Activated CD8-positive, alpha-beta T cell treated with anti-CD3 and anti-CD28 coated beads for 36 hours (primary cell): ENCODE results near the gene EPB41L2. TPM values are rescaled to one million over a fixed set of nuclear protein-coding genes. Genes with fewer than 3 reads are reported as not detected.

Experiments
- ATAC-seq: fragments of 200-7000 bp; cut with Tn5 transposase; one replicate; pipeline ENCODE4 v1.10.0; 2021; ENCODE audit warnings: mild to moderate bottlenecking, moderate library complexity
- CTCF ChIA-PET: fragments of 350-600 bp; sonication (Branson Sonifier 250); formaldehyde crosslinking; loops from one replicate; lab custom pipeline; 2021; ENCODE audit warnings: antibody characterized with exemption; lab: Charles Lee
- POLR2A ChIA-PET: fragments of 350-600 bp; sonication (Branson Sonifier 250); formaldehyde crosslinking; loops from one replicate; lab custom pipeline; 2021; ENCODE audit warnings: antibody characterized with exemption; lab: Charles Lee
- DNase-seq: peaks from one replicate; pipeline ENCODE4 v3.0.0-alpha.2; 2020
- H3K27ac Mint-ChIP-seq: one replicate; pipeline ENCODE4 v1.8.0; 2021; ENCODE audit warnings: mild to moderate bottlenecking, mixed read lengths
- H3K27me3 Mint-ChIP-seq: one replicate; pipeline ENCODE4 v1.8.0; 2021; ENCODE audit warnings: mixed read lengths
- H3K36me3 Mint-ChIP-seq: one replicate; pipeline ENCODE4 v1.8.0; 2021; ENCODE audit warnings: low read depth, mixed read lengths
- H3K4me1 Mint-ChIP-seq: one replicate; pipeline ENCODE4 v1.8.0; 2021; ENCODE audit warnings: low read depth, mixed read lengths
- H3K4me3 Mint-ChIP-seq: one replicate; pipeline ENCODE4 v1.8.0; 2021; ENCODE audit warnings: mild to moderate bottlenecking, moderate library complexity, mixed read lengths
- H3K9me3 Mint-ChIP-seq: one replicate; pipeline ENCODE4 v1.8.0; 2021; ENCODE audit warnings: mixed read lengths
- CTCF ChIP-seq: fragments of 200-600 bp; IDR thresholded peaks from one replicate; pipeline ENCODE4 v1.8.0; 2022; ENCODE audit warnings: antibody characterized with exemption, mild to moderate bottlenecking
- intact Hi-C: fragments of 100-400 bp; cut with micrococcal nuclease; formaldehyde crosslinking; loops from one replicate; pipeline ENCODE4 v1.10.0; 2022
- total RNA-seq, 2 experiments: library from RNA; stranded (reverse); gene quantifications; one replicate each; pipeline ENCODE4 v1.2.3, GENCODE V29; 2021

EPB41L2 gene
- total RNA-seq, 2 experiments from 2014 or later = 30.6 to 33.3 TPM

- DNase-seq = no peak
- H3K36me3 Mint-ChIP-seq = no peaks in the 10 kb centered on the region
- CTCF ChIA-PET = interaction anchor here (1.4 to 2.4 kb wide), 2 partner anchors 18 to 214 kb away, joined by 3 to 11 read pairs; no protein-coding TSS in a partner anchor
- no peak overlapping the region for H3K4me3 Mint-ChIP-seq
- intact Hi-C loops = no loop called here
- H3K9me3 Mint-ChIP-seq = no peaks in the 10 kb centered on the region
- no peak for TF ChIP-seq CTCF
- H3K27me3 Mint-ChIP-seq = no peaks in the 10 kb centered on the region
- H3K27ac Mint-ChIP-seq = no peak overlapping the region
- no peaks in the 10 kb centered on the region for H3K4me1 Mint-ChIP-seq
- no peak for ATAC-seq
- POLR2A ChIA-PET = no interaction called here
Observed at GRCh38 chr6:130903007-130903406, 160.0 kb downstream of the EPB41L2 start.

DNA sequence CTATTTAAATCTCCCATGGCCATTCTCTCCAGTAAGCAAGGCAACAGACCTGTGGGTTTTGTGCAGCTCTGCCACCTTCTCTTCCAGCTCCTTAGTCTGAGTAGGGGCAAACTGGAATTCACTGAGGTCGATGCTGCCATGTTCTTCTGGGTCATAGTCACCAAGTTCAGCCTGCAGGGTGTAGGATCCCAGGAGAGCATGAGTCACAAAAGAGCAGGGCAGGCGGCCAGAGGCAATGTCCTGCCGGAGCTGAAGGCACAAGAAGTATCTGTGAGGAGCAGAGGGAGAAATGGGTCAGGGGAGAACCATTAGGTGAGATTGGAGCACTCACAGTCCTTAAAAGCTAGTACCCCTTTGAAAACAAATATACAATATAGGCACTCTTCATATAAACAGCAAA lies 162.1 kb downstream of the EPB41L2 start:
- intact Hi-C loops = no loop called here
- ATAC-seq (no peak), DNase-seq (no peak)
- Mint-ChIP-seq H3K27ac (no peak overlapping the region), H3K9me3 (no peaks in the 10 kb centered on the region), H3K36me3 (no peaks in the 10 kb centered on the region), H3K27me3 (no peaks in the 10 kb centered on the region), H3K4me1 (no peaks in the 10 kb centered on the region), H3K4me3 (no peak overlapping the region)
- no peak for TF ChIP-seq CTCF
- CTCF ChIA-PET = interaction anchor here (1.1 kb wide), 1 partner anchor 16 kb away, joined by 5 read pairs; no protein-coding TSS in a partner anchor
- POLR2A ChIA-PET = no interaction called here

- intact Hi-C loops = no loop called here
- DNase-seq (no peak), ATAC-seq (no peak)
- H3K27ac Mint-ChIP-seq = no peak overlapping the region
- peaks cover 3% of the 10 kb centered on the region for H3K36me3 Mint-ChIP-seq
- no peak overlapping the region for H3K4me3 Mint-ChIP-seq
- H3K4me1 Mint-ChIP-seq = no peaks in the 10 kb centered on the region
- H3K27me3 Mint-ChIP-seq = no peaks in the 10 kb centered on the region
- no peaks in the 10 kb centered on the region for H3K9me3 Mint-ChIP-seq
- TF ChIP-seq CTCF = no peak
- CTCF ChIA-PET = interaction anchor here (2.0 kb wide), 1 partner anchor 11 kb away, joined by 16 read pairs; no protein-coding TSS in a partner anchor
- POLR2A ChIA-PET = no interaction called here
Observed at GRCh38 chr6:130896249-130896648, 166.8 kb downstream of the EPB41L2 start.

- ATAC-seq (no peak), DNase-seq (no peak)
- no peak for TF ChIP-seq CTCF
- intact Hi-C loops = no loop called here
- Mint-ChIP-seq H3K4me3 (no peak overlapping the region), H3K9me3 (no peaks in the 10 kb centered on the region), H3K36me3 (peaks cover 3% of the 10 kb centered on the region), H3K27ac (no peak overlapping the region), H3K27me3 (no peaks in the 10 kb centered on the region), H3K4me1 (no peaks in the 10 kb centered on the region)
- CTCF ChIA-PET = interaction anchor here (1.2 to 2.4 kb wide), 3 partner anchors 10 to 638 kb away, joined by 3 to 16 read pairs (median 10); no protein-coding TSS in a partner anchor
- POLR2A ChIA-PET = no interaction called here
Observed at GRCh38 chr6:130895516-130895915, 167.5 kb downstream of the EPB41L2 start.

DNA sequence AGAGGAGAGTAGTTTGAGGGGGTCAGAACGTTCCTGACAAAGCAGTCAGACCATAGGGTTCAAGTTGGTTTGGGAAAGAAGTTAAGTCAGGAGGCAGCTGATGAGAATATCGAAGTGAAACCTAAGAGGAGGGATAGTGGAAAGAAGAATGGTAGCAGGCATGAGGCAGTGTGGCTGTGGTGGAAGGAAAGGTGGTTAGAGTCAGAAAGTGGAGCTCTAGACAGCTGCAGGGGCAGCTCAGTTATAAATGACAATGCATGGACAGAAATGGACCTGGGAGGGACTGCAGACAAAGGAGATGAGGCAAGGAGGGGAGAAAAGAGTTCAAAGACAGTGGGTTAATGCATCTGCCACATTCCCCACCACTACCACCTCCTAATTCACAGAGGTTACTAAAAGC lies 169.3 kb downstream of the EPB41L2 start:
- Mint-ChIP-seq H3K27me3 (no peaks in the 10 kb centered on the region), H3K9me3 (no peaks in the 10 kb centered on the region), H3K4me1 (no peaks in the 10 kb centered on the region), H3K36me3 (peaks cover 3% of the 10 kb centered on the region), H3K27ac (no peak overlapping the region), H3K4me3 (no peak overlapping the region)
- ATAC-seq = no peak
- ChIA-PET POLR2A (no interaction called here), CTCF (interaction anchor here (2.4 kb wide), 1 partner anchor 223 kb away, joined by 10 read pairs; no protein-coding TSS in a partner anchor)
- no peak for TF ChIP-seq CTCF
- intact Hi-C loops = no loop called here
- DNase-seq = no peak
